ENCODE measurements around the gene DICER1.

Gene DICER1

GRCh38 chr14:95072310-95072905 lies 84.9 kb downstream of the DICER1 start:
- DNase-seq: no peak

- DNase-seq: no peak
These were observed 85.6 kb downstream of the DICER1 start for GRCh38 chr14:95071649-95072280.

DNA sequence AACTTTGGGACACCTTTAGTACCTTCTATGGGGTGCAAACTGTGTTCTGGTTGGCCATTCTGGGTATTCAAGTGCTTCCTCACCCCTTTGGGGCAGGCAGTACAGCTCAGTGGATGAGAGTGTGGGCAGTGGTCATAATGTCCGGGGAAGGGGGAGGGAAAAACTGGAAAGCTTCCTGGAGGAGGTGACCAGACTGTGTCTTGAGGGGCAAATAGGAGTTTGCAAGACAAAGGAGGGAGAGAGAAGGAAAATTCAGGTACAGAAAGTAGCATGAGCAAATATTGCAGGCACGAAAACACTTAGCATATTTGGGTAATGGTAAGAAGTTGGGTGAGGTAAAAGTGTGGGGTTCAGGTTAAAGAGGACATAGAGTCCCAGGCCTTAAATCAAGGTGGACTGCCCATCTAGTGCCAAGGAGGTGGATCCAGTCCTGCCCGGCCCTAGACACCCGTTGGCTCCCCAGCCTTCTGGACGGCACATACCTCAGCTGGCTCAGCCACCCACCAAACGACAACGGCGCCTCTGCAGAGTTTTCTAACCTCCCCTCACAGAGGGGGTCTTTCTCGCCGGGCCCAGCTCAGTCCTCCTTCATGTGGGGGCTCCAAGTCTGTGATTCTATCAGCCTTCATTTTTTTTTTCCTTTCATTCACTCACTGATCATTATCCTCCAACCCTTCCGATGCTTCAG lies 86.4 kb downstream of the DICER1 start:
- DNase-seq: no peak

GRCh38 chr14:95069547-95069946 lies 87.8 kb downstream of the DICER1 start:
- no peak for DNase-seq

DNA sequence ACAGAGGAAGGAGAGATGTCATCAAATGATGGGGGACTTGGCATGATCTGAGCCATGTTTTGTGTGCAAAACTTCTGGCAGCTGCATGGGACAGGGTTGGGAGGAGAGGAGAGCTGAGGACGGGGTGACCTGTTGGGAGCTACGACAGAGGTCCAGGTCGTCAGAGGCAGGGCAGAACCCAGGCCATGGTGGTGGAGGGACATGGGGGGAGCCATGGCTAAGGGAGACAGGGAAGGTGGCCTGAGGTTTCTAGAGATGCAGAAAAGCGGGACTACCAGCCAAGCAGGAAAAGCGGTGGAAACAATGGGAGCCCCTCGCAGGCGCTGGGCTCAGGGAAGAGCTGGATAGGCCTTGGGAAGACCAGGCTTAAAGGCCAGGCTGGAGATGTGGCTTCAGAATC lies 88.3 kb downstream of the DICER1 start:
- no peak for DNase-seq

DNA sequence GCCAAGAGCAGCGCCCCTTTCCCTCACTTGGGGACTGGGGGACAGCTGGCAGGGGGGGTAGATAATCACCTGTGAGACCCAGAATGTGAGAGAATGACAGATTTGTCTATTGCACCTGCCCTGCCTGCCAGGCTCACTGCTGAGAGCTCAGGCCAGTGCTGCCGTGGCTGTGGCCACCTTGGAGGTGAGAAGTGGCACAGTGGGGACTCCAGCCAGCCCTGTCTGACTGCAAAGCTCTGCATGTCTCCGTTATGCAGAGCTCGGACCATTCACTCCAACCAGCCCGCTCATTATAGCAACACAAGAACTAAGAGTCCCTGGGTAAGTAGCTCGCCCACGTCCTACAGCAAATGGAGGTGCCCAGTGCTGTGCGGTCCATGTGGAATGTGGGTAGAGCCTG lies 88.8 kb downstream of the DICER1 start:
- no peak for DNase-seq

DNA sequence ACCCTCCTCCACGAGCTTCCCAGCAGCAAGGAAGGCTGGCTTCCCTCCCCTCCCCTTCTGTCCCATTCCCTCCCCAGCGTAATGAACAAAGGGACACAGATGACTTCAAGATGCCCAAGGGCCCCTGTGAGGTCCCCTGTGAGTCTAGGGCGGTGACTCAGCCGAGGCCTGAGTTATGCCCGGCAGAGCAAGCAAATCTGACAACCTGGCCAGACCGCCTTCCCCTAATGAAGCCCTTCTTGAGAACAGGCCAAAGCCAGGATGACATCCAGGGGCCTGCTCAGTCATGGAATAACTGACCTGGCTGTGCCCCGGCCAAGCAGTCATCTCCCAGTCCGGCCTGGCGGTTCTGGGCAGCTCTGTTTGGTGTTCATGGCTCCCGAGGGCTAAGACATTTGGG lies 89.2 kb downstream of the DICER1 start:
- DNase-seq: no peak

DNA sequence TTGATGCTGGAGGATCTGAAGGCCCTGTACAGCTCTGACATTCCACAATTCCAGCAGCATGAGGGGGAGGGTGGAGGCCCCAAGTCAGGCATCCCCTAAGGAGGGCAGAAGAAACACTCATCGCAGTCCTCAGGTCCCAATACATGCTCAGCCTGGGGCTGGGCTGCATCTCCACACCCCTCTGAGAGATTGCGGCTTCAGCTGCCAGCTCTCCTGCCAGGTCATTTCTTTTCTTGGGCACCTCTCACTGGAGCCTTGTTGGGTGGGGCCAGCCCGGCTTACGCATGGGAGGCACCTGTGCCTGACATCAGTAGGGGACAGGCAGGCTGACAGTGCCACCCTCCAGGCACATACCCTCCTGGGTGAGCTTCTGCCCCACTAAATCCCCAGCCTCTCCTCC lies 89.8 kb downstream of the DICER1 start:
- DNase-seq: no peak

DNA sequence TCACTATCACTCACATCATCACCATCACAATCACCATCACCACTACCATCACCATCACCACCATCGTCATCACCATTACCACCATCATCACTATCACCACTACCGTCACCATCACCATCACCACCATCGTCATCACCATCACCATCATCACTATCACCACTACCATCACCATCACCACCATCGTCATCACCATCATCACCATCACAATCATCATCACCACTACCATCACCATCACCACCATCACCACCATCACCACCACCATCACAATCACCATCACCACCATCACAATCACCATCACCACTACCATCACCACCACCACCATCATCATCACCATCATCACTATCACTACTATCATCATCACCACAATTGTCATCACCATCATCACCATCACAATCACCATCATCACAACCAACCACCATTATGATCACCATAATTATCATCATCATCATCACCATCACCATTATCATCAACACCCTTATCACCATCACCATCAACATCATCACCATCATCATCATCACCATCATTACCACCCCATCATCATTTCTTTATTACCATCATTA lies 90.8 kb downstream of the DICER1 start:
- no peak for DNase-seq

- no peak for DNase-seq
These were observed 91.9 kb downstream of the DICER1 start for GRCh38 chr14:95065411-95065810.

DNA sequence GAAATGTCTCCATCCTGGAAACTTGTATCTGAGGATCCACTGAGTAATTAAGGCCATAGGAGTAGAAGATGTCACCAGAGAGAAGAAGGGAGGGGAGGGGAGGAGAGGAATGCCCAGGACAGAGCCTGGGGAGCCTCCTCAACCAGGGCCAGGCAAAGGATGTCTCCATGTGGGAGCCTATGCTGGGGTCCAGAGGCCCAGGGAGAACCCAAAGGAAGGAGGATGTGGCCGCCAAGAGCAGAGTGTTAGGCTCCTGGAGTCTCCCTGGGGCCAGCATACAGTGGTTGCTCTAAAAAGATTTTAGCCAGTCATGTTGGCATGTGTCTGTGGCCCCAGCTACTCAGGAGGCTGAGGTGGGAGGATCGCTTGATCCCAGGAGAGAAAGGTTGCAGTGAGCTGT lies 92.6 kb downstream of the DICER1 start:
- DNase-seq: no peak

DNA sequence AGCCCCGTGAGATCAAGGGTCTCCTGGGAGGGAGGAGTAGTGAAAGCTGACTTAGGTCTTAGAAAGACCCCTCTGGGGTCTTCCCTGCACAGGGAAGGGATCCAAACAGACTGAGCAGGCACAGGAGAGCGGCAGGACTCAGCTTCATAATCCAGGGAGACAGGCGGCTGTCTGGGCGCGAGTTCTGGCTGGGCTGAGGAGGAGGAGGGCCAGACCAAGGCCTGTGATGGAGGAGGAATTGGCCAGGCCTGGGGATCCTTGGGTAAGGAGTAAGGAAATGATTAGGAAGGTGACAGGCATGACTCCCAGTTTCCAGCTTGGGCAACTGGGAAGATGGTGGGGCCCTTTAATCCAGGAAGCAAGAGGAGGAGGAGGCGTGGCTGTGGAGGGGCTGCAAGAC lies 93.1 kb downstream of the DICER1 start:
- DNase-seq: no peak

DNA sequence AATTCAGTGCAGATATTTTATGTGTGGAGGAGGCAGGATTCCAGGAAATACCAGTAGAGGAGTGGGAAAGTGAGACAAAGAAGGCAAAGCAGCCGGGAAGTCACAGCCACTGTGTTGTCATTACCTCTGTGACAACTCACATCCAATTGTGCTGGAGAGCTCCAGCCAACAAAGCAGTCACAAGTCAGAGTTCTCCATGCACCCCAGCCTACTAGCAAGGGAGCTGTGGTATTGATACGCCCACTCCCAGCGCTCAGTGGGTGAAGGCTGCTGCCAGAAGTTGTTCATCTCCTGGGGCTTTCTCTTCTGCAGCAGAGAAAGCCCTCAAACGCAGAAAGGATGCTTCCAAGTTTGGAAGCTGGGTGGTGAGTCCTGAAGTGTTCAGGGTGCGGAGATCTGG lies 93.9 kb downstream of the DICER1 start:
- DNase-seq: no peak

DNA sequence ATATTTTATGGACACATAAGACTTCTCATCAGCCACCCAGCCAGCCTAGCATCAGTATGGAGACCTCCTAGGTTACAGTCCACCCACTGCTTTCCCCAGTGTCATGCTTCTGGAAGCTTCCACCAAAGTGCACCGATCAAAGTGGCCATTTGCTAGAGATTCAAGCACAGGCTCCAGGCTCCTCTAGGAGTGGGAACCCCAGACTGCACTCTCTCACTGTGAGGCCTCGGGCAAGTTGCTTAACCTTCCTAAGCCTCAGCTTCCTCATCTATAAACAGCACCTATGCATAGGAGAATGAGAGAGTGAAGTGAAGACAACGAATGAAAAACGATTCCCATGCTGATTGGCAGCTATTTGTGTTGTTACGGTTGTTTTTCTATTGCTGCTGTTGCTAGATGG lies 94.4 kb downstream of the DICER1 start:
- DNase-seq: no peak

DNA sequence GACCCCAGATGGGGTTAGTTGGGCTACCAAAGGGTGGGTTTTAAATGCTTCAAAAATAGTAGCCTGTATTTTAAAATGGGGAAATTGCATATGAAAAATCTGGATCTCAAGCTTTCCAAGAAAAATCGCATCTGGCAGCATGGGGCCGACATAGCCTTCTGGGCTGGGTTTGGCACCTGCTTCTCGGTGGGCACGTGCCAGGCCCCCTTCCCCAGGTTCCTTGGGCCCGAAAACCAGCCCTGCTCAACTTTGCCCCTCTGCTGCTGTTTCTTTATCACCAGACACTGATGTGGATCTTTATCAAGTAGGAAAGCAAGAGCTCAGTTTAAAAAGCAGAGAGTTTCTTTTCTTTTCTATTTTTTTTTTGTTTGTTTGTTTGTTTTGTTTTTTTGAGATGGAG lies 95.1 kb downstream of the DICER1 start:
- DNase-seq: no peak

DNA sequence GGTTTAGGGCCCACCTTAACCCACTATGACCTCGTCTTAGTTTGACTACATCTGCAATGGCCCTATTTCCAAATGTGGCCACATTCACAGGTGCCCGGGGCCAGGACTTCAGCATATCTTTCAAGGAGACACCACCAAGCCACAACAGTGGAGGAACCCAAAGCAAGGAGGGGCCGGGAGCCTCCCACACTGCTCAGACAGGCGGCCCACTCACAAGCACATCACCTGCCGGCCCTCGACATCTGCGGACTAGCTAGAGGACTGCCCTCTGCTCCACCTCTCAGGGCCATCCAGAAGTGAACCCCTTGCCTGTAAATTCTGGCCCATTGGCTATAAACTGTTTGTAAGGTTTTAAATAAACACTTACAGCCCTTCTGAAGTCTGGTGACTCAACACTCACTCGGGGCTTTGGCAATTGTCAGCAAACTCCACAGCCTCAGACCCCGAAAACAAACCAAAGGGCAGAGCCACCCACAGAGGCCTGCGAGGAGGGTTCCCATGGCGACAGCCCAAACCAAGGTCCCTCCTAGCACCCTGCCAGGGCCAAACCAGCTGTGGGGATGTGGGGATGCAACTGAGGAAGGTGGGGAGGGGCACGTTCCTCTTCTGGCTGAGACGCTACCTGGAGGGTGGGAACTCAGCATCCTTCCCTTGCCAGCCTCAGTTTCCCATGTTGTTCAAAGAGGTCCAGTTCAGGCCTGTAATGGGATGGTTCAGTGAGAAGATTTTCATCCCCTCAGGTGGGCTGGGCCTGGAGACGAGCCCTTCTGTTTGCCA lies 95.8 kb downstream of the DICER1 start:
- no peak for DNase-seq

- DNase-seq: no peak
These were observed 98.2 kb downstream of the DICER1 start for GRCh38 chr14:95059126-95059525.

- DNase-seq: no peak
These were observed 98.8 kb downstream of the DICER1 start for GRCh38 chr14:95058491-95058890.

DNA sequence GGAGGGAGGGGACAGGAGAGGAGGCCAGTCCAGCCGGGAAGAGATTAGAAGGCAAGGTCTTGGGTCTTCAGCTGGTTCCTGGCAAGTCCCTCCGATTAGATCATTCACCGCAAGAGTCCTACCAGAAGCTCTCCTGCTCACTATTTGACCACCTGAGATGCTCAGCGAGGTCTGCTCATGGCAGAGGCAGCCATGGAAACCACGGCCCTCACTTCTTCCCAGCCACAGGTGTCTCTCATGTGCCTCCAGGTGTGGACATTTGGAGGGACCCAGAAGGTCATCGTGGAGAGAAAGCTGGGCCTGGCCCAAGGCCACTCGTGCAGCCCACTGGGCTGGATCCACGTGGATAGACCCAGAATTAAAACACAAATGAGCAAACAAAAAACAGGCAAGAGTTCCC lies 99.5 kb downstream of the DICER1 start:
- DNase-seq: no peak

DNA sequence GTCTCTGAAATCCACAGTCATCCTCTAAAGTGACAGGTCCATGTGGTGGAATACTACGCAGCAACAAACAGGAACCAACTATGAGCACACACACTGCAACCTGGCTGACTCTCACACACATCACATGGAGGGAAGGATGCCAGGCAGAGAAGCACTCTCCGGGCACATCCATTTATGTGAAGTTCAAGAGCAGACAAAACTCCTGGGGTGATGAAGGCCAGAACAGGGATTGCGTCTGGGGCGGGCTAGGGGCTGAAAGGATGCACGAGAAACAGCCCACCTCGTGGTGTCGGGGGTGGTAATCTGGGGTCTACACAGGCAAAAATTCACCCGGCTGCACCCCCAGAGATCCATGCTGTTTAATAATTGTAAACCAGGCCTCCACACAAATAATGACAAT lies 100.2 kb downstream of the DICER1 start:
- DNase-seq: no peak

DNA sequence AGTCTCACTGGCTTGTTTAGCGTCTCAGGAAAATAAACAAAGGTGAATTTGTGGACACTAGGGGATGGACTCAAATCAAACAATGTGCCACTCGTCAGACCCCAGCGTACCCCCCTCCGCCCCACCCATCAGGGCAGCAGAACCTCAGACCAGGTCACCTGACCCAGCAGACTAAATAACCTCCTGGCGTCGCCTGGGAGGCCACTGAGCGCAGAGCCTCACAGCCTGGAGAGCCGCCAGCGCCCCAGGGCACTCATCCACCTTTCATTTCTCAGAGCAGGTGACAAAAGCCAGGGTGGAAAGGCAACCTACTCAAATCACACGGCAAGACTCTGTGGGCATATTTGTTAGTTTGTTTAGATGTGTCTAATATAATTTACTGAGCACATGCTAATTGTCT lies 100.9 kb downstream of the DICER1 start:
- DNase-seq: no peak

DNA sequence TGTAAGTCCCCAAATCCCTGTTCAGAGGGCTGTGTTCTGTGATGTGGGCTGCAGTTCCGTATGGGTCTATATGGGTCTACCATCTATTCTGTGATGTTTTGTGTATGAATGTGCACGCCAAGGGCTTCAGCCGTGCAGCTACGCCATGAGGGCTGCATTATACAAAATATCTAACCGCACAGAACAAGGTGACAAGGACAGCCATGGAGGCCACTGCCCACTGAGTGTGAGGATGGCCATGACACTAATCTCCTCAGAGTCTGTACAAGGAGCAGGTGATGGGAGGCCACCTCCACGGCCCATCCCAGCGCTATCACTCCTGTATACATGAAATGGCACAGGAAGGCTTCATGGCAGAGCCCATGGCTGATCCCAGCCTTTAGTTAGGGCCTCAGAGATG lies 102.0 kb downstream of the DICER1 start:
- no peak for DNase-seq
